GM19397 (cell line): ENCODE results near the gene MYRIP.

Experiments used
- ATAC-seq: cut with Tn5 transposase; IDR thresholded peaks from one replicate; pipeline ENCODE4 v1.9.1; 2021; ENCODE audit warnings: mild to moderate bottlenecking, moderate library complexity; ENCODE audit not compliant: unreplicated experiment

MYRIP gene

GRCh38 chr3:39900462-39901002 is 91.1 kb downstream of the MYRIP start:
- ATAC-seq, result no peak

- ATAC-seq, result no peak
Observed at GRCh38 chr3:39903253-39903652, 93.8 kb downstream of the MYRIP start.

GRCh38 chr3:39905788-39906187 is 96.4 kb downstream of the MYRIP start:
- no peak for ATAC-seq

- ATAC-seq, result no peak
Observed at GRCh38 chr3:39907981-39908380, 98.6 kb downstream of the MYRIP start.

GRCh38 chr3:39910135-39910534 is 100.7 kb downstream of the MYRIP start:
- ATAC-seq, result no peak

- no peak for ATAC-seq
Observed at GRCh38 chr3:39910826-39911464, 101.5 kb downstream of the MYRIP start.

- ATAC-seq, result no peak
Observed at GRCh38 chr3:39911465-39912309, 102.3 kb downstream of the MYRIP start.

GRCh38 chr3:39915027-39915426 is 105.6 kb downstream of the MYRIP start:
- no peak for ATAC-seq

GRCh38 chr3:39917065-39917773 is 107.8 kb downstream of the MYRIP start:
- no peak for ATAC-seq

GRCh38 chr3:39919281-39919680 is 109.9 kb downstream of the MYRIP start:
- no peak for ATAC-seq

GRCh38 chr3:39920271-39920670 is 110.9 kb downstream of the MYRIP start:
- ATAC-seq, result no peak

- no peak for ATAC-seq
Observed at GRCh38 chr3:39927479-39927878, 118.1 kb downstream of the MYRIP start.

- ATAC-seq, result no peak
Observed at GRCh38 chr3:39933986-39934693, 124.7 kb downstream of the MYRIP start.

- ATAC-seq, result no peak
Observed at GRCh38 chr3:39934696-39935095, 125.3 kb downstream of the MYRIP start.

- no peak for ATAC-seq
Observed at GRCh38 chr3:39935261-39935660, 125.9 kb downstream of the MYRIP start.

GRCh38 chr3:39936848-39937247 is 127.4 kb downstream of the MYRIP start:
- ATAC-seq, result no peak

GRCh38 chr3:39937315-39937714 is 127.9 kb downstream of the MYRIP start:
- no peak for ATAC-seq

- no peak for ATAC-seq
Observed at GRCh38 chr3:39937874-39938273, 128.5 kb downstream of the MYRIP start.

GRCh38 chr3:39941931-39942330 is 132.5 kb downstream of the MYRIP start:
- ATAC-seq, result no peak

- ATAC-seq, result no peak
Observed at GRCh38 chr3:39960515-39961191, 151.2 kb downstream of the MYRIP start.
